NCI-H128 (cell line): ENCODE measurements around the gene LIPM.

Experiments used
- DNase-seq: peaks from one replicate; lab custom pipeline; 2025; ENCODE audit not compliant: unreplicated experiment; lab: John Stamatoyannopoulos, UW

LIPM gene

DNA sequence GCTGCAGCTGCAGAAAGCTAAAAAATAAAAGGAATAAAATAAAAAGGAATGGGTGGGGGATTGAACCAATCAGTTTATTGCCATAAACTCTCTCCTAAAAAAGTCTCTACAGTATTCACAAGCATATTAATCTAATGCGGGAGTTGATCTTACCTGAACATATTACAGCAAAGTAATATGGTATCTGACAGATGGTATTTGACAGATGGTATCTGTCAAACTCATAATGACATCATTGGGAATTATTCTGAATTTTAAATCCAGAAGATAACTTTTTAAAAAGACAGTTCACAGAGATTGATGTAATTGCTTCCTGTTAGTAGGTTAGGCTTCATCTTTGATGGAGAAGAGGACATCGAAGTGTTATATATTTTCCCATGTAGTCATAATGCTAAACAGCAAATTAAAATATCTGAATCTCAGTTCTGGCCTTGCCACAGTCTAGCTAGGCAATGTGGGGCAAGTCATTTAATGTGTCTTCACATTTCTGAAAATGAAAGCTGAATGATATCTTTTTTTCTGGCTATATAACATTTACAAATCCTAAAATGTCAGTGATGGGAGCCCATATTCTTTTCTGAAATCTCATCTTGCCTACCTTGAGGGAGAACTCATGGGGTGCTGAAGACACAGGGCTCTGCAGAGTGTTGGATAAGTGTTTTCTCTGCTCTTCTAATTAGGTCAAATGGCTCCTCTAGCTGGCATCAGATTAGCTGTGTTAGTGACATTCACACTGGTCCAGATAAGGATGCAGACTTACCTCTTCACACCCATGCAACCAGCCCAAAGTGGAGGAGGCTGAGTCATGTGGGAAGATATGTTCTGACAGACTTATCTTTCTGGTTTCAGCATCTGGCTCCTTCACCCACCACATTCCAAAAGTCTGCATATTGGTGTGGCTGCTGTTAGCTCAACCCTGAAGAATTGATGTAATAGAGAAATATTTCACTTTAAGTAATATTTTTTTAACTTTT lies 2.1 kb upstream of the LIPM start:
- DNase-seq, result no peak

GRCh38 chr10:88803641-88804040 lies 1.1 kb downstream of the LIPM start:
- no peak for DNase-seq

DNA sequence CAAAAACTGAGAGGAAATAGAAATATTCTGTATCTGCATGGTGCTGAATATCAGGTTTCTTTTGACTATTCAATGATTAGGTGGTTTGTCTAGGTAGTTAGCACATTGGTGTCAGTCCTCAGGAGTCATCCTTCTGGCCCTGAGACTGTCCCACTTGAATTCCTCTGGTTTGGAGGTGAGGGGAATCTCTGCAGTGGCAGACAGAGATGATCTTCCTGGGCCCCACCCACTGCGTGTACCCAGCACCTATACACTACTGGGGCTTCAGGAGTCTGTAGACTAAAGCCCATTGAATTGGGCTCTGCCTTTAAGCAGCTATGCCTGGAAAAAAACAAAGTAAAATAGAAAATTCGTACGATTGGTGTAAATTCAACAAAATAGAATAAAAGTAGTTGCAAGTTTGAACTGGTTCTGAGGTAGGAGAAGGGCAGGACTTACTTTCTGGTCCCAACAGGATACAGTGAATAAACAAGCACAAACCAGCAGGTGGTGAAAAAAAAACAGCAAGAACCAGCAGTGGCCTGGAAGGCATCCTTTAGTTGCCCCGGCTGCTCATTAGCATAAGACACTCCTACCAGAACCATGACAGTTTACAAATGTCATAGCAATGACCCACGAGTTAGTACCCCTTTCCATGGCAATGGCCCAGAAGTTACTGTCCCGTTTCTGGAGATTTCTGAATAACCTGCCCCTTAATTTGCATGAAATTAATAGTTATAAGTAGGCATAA lies 1.7 kb downstream of the LIPM start:
- DNase-seq, result no peak

GRCh38 chr10:88805361-88805760 lies 2.8 kb downstream of the LIPM start:
- no peak for DNase-seq

DNA sequence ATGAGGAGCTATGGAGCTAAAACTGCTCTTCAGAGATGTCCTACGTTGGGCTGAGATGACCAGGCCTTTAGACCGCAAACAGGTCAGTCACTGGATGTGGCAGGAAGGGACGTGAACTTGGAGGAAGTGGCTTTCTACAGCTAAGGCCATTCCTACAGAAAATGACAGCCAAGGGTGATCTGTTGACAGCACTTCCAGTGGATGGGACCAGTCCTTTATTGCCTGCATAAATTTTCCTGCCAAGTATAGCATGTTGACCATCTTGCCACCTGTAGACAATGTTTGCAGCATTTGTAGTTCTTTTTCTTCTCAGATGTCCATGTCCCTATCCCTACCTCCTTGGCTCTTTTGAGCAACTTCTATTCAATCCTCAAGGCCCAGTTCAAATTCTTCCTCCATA lies 3.4 kb downstream of the LIPM start:
- DNase-seq, result no peak

GRCh38 chr10:88809621-88810020 lies 7.1 kb downstream of the LIPM start:
- no peak for DNase-seq

DNA sequence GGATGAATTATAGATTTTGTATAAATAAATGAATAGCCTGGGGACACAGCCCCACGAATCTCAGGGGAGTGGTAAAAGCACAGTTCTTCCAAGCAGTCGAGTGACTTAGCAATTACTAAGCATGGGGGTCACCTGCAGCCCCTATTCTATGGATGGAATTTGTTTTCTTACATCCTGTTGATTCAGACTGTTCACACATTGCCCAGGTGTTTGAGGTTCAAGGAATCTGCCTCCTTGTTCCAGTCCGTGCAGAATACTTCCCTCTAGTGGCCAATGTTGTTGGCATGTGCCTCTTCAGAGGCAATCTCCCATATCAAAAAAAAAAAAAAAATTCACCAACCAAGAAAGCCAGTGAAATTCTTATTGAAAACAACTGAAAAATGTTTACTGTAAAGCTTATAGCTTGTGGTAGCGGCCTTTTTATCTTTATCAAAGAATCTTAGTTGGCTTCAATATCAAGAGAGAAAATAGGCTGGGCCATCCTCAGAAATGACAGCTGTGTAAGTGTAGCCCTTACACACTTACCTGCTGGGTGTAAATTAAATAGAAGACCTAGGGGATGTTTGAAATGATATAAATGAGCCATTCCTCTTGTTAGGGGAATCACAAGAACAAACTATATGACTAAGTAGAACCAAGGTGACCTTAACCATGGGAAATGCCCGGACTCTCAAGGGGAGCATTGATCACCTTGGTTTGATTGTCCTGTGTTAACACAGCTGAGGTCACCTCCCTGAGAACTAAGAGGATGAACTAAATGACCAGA lies 7.8 kb downstream of the LIPM start:
- DNase-seq, result no peak

DNA sequence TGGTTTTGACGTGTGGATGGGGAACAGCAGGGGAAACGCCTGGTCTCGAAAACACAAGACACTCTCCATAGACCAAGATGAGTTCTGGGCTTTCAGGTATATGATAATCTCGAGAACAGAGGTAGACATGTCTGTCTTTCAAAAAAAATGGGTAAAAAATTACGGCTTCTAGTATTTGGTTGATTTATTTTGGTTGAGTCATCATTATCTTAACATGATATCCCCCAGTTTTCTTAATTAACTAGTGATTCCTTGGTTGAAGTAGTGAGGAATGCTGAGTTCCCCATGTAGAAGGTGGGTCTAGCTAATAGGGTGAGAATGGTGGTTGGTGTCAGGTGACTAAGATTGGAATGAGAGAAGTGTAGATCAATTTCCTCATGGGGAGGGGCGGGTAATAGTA lies 10.7 kb downstream of the LIPM start:
- no peak for DNase-seq

DNA sequence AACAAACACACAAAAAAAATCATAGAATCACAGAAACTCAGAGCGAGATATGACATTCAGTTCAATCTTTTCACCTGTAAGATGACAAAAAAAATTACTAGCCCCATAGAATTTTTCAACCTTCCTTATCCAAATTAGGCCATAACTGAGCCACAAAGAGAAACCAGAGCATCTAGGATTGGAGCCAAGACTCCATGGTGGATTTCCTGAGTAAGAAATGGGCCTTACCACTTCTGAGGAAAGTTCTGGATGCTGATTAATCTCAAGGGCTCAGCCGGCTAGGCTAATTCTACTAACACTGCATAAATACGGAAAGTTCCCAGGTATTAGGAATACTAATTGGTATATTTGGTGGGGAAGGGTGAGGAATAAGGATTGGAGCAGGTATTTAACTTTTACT lies 16.8 kb downstream of the LIPM start:
- no peak for DNase-seq

DNA sequence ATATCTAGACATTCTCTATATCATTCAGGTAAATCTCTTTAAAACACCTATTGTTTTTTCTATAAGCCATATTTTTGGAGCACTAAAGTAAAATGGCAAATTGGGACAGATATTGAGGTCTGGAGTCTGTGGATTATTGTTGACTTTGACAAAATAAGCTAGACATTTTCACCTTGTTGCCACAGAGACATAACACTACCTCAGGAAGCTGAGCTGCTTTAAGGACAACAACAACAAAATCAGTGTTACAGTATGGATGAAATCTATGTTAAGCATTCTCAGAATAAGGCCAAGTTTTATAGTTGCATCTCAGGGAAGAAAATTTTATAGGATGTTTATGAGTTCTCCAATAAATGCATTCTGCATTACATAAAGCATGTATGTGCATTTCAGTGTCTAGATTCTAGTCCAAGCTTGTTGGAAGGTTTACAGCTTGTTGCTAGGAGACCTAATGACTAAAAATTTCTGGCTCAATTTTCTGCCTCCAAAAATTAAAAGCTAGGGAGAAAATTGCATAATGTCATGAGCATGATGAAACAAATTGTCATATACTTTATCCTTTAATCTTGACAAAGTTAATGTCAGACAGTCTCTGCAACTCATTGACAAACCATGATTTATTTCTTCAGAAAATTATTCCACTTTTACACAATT lies 18.3 kb downstream of the LIPM start:
- DNase-seq, result no peak

GRCh38 chr10:88826388-88826787 lies 23.9 kb downstream of the LIPM start:
- DNase-seq, result no peak

DNA sequence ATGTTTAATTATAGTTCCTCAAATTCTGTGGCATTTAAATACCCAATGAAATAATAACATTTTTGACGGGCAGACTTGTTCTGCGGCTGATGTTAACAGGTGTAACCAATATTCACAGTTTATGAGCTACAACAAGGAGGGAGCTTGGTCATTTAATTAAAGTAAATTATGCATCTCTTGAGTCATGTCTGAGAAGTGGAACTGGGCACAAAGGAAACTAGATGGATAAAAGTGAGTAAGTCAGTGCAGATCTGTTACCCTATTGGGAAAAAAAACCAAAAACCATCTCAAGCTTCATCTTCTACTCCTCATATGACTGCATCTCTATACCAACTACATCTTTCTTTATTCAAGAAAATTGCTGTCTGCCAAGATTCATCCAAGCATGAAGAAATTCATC lies 25.1 kb downstream of the LIPM start:
- DNase-seq, result no peak

- no peak for DNase-seq
Measured at GRCh38 chr10:88828310-88828709, 25.8 kb downstream of the LIPM start.

- no peak for DNase-seq
Measured at GRCh38 chr10:88830643-88831268, 28.2 kb downstream of the LIPM start.

DNA sequence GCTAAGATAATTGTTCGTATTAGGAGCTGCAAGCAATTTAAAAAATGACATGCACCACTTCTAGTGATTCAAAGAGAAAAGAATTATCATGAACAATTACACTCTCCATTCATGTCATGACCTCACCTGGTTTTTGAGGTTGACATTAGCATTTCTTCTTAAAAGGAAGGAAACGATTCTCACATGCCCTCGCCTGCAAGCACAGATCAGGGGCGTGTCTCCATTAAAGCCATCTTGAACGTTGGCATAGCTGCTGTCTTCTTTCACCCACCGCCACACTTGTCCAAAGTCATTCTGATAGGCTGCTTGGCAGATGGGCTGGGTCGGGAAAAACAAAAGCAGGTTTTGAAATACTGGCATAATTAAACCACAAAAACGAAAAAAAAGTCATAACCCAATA lies 29.2 kb downstream of the LIPM start:
- DNase-seq, result no peak

- no peak for DNase-seq
Measured at GRCh38 chr10:88832376-88832775, 29.8 kb downstream of the LIPM start.

- DNase-seq, result no peak
Measured at GRCh38 chr10:88833156-88833555, 30.6 kb downstream of the LIPM start.

GRCh38 chr10:88833723-88834122 lies 31.2 kb downstream of the LIPM start:
- DNase-seq, result no peak

GRCh38 chr10:88835096-88835909 lies 32.8 kb downstream of the LIPM start:
- peak; percentile 28 for DNase-seq

DNA sequence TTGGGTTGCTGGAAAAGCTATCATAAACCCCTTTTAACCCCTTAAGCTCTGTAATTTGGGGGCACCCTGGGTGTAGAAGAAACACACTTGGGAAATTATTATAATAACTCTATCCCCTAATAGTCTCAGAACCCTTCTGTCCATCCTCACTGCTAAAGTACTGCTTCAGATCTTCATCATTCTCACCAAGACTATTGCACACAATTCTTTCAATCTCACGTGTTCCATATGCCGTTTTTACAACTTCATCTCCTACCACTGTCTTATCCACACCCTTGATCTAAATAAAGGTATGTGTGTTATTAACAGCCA lies 33.3 kb downstream of the LIPM start:
- no peak for DNase-seq
